ENCODE results near the gene HSD17B8.

DNA sequence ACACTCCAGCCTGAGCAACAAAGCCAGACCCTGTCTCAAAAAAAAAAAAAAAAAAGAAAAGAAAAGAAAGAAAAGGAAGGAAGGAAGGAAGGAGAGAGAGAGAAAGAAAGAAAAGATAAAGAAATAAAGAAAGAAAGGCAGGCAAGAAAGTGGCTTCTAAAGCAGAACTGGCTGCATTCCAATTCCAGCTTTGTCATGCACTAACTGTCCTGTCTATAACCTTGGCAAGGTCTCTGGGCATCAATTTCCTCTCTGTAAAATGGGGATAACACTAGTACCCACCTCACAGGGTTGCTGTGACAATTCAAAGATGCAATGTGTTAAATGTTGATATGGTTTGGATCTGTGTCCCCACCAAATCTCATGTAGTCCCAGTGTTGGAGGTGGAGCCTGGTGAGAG is 31.9 kb downstream of the HSD17B8 start:
- TF ChIP-seq, protein P1, sequence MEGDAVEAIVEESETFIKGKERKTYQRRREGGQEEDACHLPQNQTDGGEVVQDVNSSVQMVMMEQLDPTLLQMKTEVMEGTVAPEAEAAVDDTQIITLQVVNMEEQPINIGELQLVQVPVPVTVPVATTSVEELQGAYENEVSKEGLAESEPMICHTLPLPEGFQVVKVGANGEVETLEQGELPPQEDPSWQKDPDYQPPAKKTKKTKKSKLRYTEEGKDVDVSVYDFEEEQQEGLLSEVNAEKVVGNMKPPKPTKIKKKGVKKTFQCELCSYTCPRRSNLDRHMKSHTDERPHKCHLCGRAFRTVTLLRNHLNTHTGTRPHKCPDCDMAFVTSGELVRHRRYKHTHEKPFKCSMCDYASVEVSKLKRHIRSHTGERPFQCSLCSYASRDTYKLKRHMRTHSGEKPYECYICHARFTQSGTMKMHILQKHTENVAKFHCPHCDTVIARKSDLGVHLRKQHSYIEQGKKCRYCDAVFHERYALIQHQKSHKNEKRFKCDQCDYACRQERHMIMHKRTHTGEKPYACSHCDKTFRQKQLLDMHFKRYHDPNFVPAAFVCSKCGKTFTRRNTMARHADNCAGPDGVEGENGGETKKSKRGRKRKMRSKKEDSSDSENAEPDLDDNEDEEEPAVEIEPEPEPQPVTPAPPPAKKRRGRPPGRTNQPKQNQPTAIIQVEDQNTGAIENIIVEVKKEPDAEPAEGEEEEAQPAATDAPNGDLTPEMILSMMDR (IDR thresholded peaks at IDR 0.05; ENCODE audit: insufficient read depth, low read length), result no peak
- TF ChIP-seq POLR2AphosphoS5 (IDR thresholded peaks at IDR 0.05; ENCODE audit: low read depth), result no peak
